HCT116 (cell line): ENCODE data around the gene ASCC1. TPM values are rescaled to one million over a fixed set of nuclear protein-coding genes. Genes with fewer than 3 reads are reported as not detected.

Experiments used
- ATAC-seq: fragments of 200-7000 bp; cut with Tn5 transposase; 2 replicates; pipeline ENCODE4 v1.9.1; 2020; ENCODE audit warnings: mild to moderate bottlenecking, moderate library complexity
- BruUV-seq: library from RNA; stranded (reverse); fragments of 400-500 nt; replicated peaks from 2 replicates; lab custom pipeline; 2021; lab: Mats Ljungman, UMichigan
- CTCF ChIA-PET: fragments of 300-600 bp; sonication (Branson Sonifier 250); formaldehyde crosslinking; loops from one replicate; lab custom pipeline; 2021; ENCODE audit warnings: antibody characterized with exemption; lab: Charles Lee
- POLR2A ChIA-PET: fragments of 300-600, 350-600 bp; sonication (Branson Sonifier 250); formaldehyde crosslinking; loops from one replicate; lab custom pipeline; 2021; ENCODE audit warnings: antibody characterized with exemption; lab: Charles Lee
- RAD21 ChIA-PET, 2 experiments: fragments of 300-600 bp; sonication (Branson Sonifier 250); formaldehyde crosslinking; loops; one replicate each; lab custom pipeline; 2023; ENCODE audit warnings: low total read pairs in 2 of 2; ENCODE audit not compliant: uncharacterized antibody in 2 of 2, unreplicated experiment in 2 of 2, low non-redundant PET in 1 of 2; lab: Charles Lee
- DNase-seq: peaks from one replicate; pipeline ENCODE4 v3.0.0-alpha.2; 2010; ENCODE audit warnings: low read depth, low spot score
- H2AFZ ChIP-seq: fragments of 200-600 bp; shearing (Covaris generic), sonication (generic); 2 replicates; pipeline ENCODE4 v1.6.1; 2017; ENCODE audit warnings: low read depth, mixed run types, mixed read lengths, antibody characterized with exemption, low read length; ENCODE audit not compliant: poor library complexity, severe bottlenecking
- H3K27ac ChIP-seq: 2 replicates; pipeline ENCODE4 v1.5.1; 2012; ENCODE audit warnings: low read depth, low read length
- H3K27me3 ChIP-seq: fragments of 200-600 bp; sonication (generic); 2 replicates; pipeline ENCODE4 v1.6.1; 2016; ENCODE audit warnings: mixed run types, low read length, mixed read lengths; ENCODE audit not compliant: insufficient read depth
- H3K36me3 ChIP-seq, 2 experiments: fragments of 200-500 bp in 1 of 2; fragments of 200-600 bp in 1 of 2; sonication (Bioruptor generic) in 1 of 2; sonication (generic) in 1 of 2; 2 replicates each; pipeline versions ENCODE4 v1.5.1 to v1.6.1; 2014 to 2016; ENCODE audit warnings: low read length in 2 of 2, inconsistent platforms in 1 of 2, mixed read lengths in 1 of 2, mixed run types in 1 of 2; ENCODE audit not compliant: insufficient read depth in 2 of 2, control insufficient read depth in 1 of 2
- H3K4me1 ChIP-seq, 2 experiments: fragments of 200-600 bp in 1 of 2; sonication (generic) in 1 of 2; 2 replicates each; pipeline versions ENCODE4 v1.5.1 to v1.6.1; 2012 to 2017; ENCODE audit warnings: low read length in 2 of 2, inconsistent platforms in 1 of 2, mild to moderate bottlenecking in 1 of 2, mixed read lengths in 1 of 2, mixed run types in 1 of 2, moderate library complexity in 1 of 2; ENCODE audit not compliant: insufficient read depth in 2 of 2, control insufficient read depth in 1 of 2
- H3K4me2 ChIP-seq: fragments of 200-600 bp; sonication (generic); 2 replicates; pipeline ENCODE4 v1.6.1; 2017; ENCODE audit warnings: mixed run types, low read length, mixed read lengths
- H3K4me3 ChIP-seq, 2 experiments: fragments of 200-600 bp in 1 of 2; sonication (generic) in 1 of 2; replicated peaks in 1 of 2; 2 replicates each; pipeline ENCODE4 v1.5.1; 2011 to 2016; ENCODE audit warnings: low read length in 2 of 2, control low read depth in 1 of 2, low read depth in 1 of 2, mild to moderate bottlenecking in 1 of 2, mixed read lengths in 1 of 2, mixed run types in 1 of 2
- H3K79me2 ChIP-seq: fragments of 200-600 bp; sonication (generic); 2 replicates; pipeline ENCODE4 v1.6.1; 2017; ENCODE audit warnings: mild to moderate bottlenecking, mixed run types, low read length, moderate library complexity, mixed read lengths; ENCODE audit not compliant: insufficient read depth
- H3K9ac ChIP-seq: fragments of 200-600 bp; sonication (generic); 2 replicates; pipeline ENCODE4 v1.6.1; 2016; ENCODE audit warnings: low read length, mixed read lengths
- H3K9me2 ChIP-seq: fragments of 200-600 bp; sonication (generic), shearing (Covaris generic); 2 replicates; pipeline ENCODE4 v1.6.1; 2017; ENCODE audit warnings: mixed run types, mild to moderate bottlenecking, moderate library complexity; ENCODE audit not compliant: insufficient read depth
- H3K9me3 ChIP-seq, 2 experiments: fragments of 200-500 bp in 1 of 2; fragments of 200-600 bp in 1 of 2; sonication (Bioruptor generic) in 1 of 2; sonication (generic) in 1 of 2; 2 replicates each; pipeline ENCODE4 v1.6.1; 2014 to 2017; ENCODE audit warnings: low read length in 2 of 2, mixed read lengths in 2 of 2, inconsistent platforms in 1 of 2, low read depth in 1 of 2, mild to moderate bottlenecking in 1 of 2, mixed run types in 1 of 2, moderate library complexity in 1 of 2; ENCODE audit not compliant: control insufficient read depth in 1 of 2, insufficient read depth in 1 of 2
- H4K20me1 ChIP-seq: fragments of 200-600 bp; sonication (generic), shearing (Covaris generic); 2 replicates; pipeline ENCODE4 v1.6.1; 2017; ENCODE audit warnings: mixed run types, mild to moderate bottlenecking, moderate library complexity; ENCODE audit not compliant: insufficient read depth
- CBX3 ChIP-seq: IDR thresholded peaks from 2 replicates; pipeline ENCODE4 v1.6.1; 2012; ENCODE audit warnings: low read depth
- CEBPB ChIP-seq: IDR thresholded peaks from 2 replicates; pipeline ENCODE4 v1.6.1; 2012; ENCODE audit warnings: low read depth
- CTCF ChIP-seq, 3 experiments: fragments of 200-600 bp in 1 of 3; sonication (generic) in 1 of 3; IDR thresholded peaks in 2 of 3; conservative IDR thresholded peaks in 1 of 3; 2 replicates each; pipeline ENCODE4 v1.5.1; 2012 to 2017; ENCODE audit warnings: low read depth in 2 of 3, low read length in 2 of 3, antibody characterized with exemption in 1 of 3, borderline replicate concordance in 1 of 3, control low read depth in 1 of 3, mild to moderate bottlenecking in 1 of 3, mixed read lengths in 1 of 3, mixed run types in 1 of 3, moderate library complexity in 1 of 3; ENCODE audit not compliant: insufficient read depth in 1 of 3
- EZH2 ChIP-seq: fragments of 200-600 bp; sonication (generic); IDR thresholded peaks from 2 replicates; pipeline ENCODE4 v1.6.1; 2017; ENCODE audit warnings: antibody characterized with exemption, mixed run types
- FOSL1 ChIP-seq: IDR thresholded peaks from 2 replicates; pipeline ENCODE4 v1.6.1; 2012; ENCODE audit warnings: low read depth
- JUND ChIP-seq: IDR thresholded peaks from 2 replicates; pipeline ENCODE4 v1.6.1; 2012
- MAX ChIP-seq: IDR thresholded peaks from 2 replicates; pipeline ENCODE4 v1.6.1; 2012
- POLR2A ChIP-seq: IDR thresholded peaks from 2 replicates; pipeline ENCODE4 v1.7.0; 2011; ENCODE audit warnings: borderline replicate concordance; ENCODE audit not compliant: insufficient read depth, insufficient read length; ENCODE audit errors: extremely low read depth
- RAD21 ChIP-seq: IDR thresholded peaks from 2 replicates; pipeline ENCODE4 v1.6.1; 2012; ENCODE audit warnings: low read depth, mild to moderate bottlenecking
- SP1 ChIP-seq: IDR thresholded peaks from 2 replicates; pipeline ENCODE4 v1.6.1; 2012; ENCODE audit warnings: low read depth
- YY1 ChIP-seq: IDR thresholded peaks from 2 replicates; pipeline ENCODE4 v1.6.1; 2011; ENCODE audit warnings: low read length, low read depth, moderate library complexity, mild to moderate bottlenecking; ENCODE audit not compliant: insufficient replicate concordance; ENCODE audit errors: extremely low read depth
- ZNF274 ChIP-seq: fragments of 200-500 bp; sonication (Bioruptor generic); IDR thresholded peaks from 2 replicates; pipeline ENCODE4 v1.6.1; 2014; ENCODE audit warnings: mild to moderate bottlenecking, low read depth, low read length, inconsistent platforms
- intact Hi-C: fragments of 100-400 bp; cut with micrococcal nuclease; formaldehyde crosslinking; loops from 2 replicates; pipeline ENCODE4 v1.10.0; 2022
- total RNA-seq: library from RNA; stranded (reverse); gene quantifications from one replicate; pipeline ENCODE4 v1.2.1, GENCODE V29; 2021; ENCODE audit not compliant: unreplicated experiment

ASCC1 gene
- total RNA-seq, 1 experiment from 2014 or later, result 34.5 TPM

GRCh38 chr10:72079356-72079755, 136.7 kb downstream of the ASCC1 start:
- no TSS peak for BruUV-seq
- ATAC-seq (no peak), DNase-seq (no peak)
- RAD21 ChIA-PET, result interaction anchor here in 1 of 2 experiments (0.6 kb wide), 1 partner anchor 1767 kb away, joined by 3 read pairs; no protein-coding TSS in a partner anchor
- CTCF ChIA-PET, result interaction anchor here (1.0 to 1.9 kb wide), 2 partner anchors 31 to 47 kb away, joined by 3 to 5 read pairs; no protein-coding TSS in a partner anchor
- Histone ChIP-seq H4K20me1 (no peaks in the 10 kb centered on the region), H3K9me3 (no peaks in the 10 kb centered on the region), H3K9me2 (no peaks in the 10 kb centered on the region), H3K4me1 (peaks cover 22 to 31% of the 10 kb centered on the region in 2 experiments), H3K4me3 (no peak overlapping the region), H2AFZ (no peak overlapping the region), H3K79me2 (no peaks in the 10 kb centered on the region), H3K27ac (no peak overlapping the region), H3K27me3 (no peaks in the 10 kb centered on the region), H3K9ac (no peak overlapping the region), H3K4me2 (no peak overlapping the region), H3K36me3 (no peaks in the 10 kb centered on the region)
- no peak for TF ChIP-seq SP1
- POLR2A ChIA-PET, result no interaction called here
- intact Hi-C loops, result no loop called here

- DNase-seq (no peak), ATAC-seq (no peak)
- H3K9me2 ChIP-seq, result no peaks in the 10 kb centered on the region
- no peak overlapping the region for H3K9ac ChIP-seq
- ChIA-PET RAD21 (no interaction called here), CTCF (no interaction called here), POLR2A (interaction anchor here (0.9 kb wide), 1 partner anchor 243 kb away, joined by 10 read pairs; no protein-coding TSS in a partner anchor)
- H3K79me2 ChIP-seq, result no peaks in the 10 kb centered on the region
- no peak overlapping the region for H2AFZ ChIP-seq
- TF ChIP-seq FOSL1 (no peak), ZNF274 (no peak), CEBPB (no peak), RAD21 (no peak), SP1 (no peak), CBX3 (no peak), EZH2 (no peak), MAX (no peak), YY1 (no peak), JUND (no peak), POLR2A (no peak), CTCF (IDR thresholded peaks at IDR 0.05 in 2 of 3, conservative IDR thresholded peaks at IDR 0.05 in 1 of 3; ENCODE audit: borderline replicate concordance in 1 of 3, insufficient read depth in 1 of 3, low read depth in 2 of 3, low read length in 2 of 3) (no peak)
- no TSS peak for BruUV-seq
- no peaks in the 10 kb centered on the region for H3K9me3 ChIP-seq
- intact Hi-C loops, result no loop called here
- no peaks in the 10 kb centered on the region for H4K20me1 ChIP-seq
- peaks cover 22 to 31% of the 10 kb centered on the region in 2 experiments for H3K4me1 ChIP-seq
- no peaks in the 10 kb centered on the region for H3K27me3 ChIP-seq
- no peak overlapping the region for H3K4me2 ChIP-seq
- H3K36me3 ChIP-seq, result no peaks in the 10 kb centered on the region
- H3K4me3 ChIP-seq, result no peak overlapping the region
- H3K27ac ChIP-seq, result no peak overlapping the region
Measured at GRCh38 chr10:72077275-72077990, 138.6 kb downstream of the ASCC1 start.
